SK-N-SH (cell line): ENCODE measurements around the gene KRT80.

Experiments used
- CHD2 ChIP-seq: fragments of 150-350 bp; IDR thresholded peaks from 2 replicates; pipeline ENCODE4 v1.6.1; 2018; ENCODE audit warnings: low read length; ENCODE audit not compliant: partially characterized antibody
- CTCF ChIP-seq: fragments of 200-600 bp; sonication (generic); IDR thresholded peaks from 2 replicates; pipeline ENCODE4 v1.6.1; 2017; ENCODE audit warnings: antibody characterized with exemption, mild to moderate bottlenecking, moderate library complexity
- FOXM1 ChIP-seq: IDR thresholded peaks from 2 replicates; pipeline ENCODE4 v1.4.0; 2012; ENCODE audit warnings: low read depth, mild to moderate bottlenecking
- GATA2 ChIP-seq: sonication (generic); formaldehyde crosslinking; IDR thresholded peaks from 2 replicates; pipeline ENCODE4 v1.5.0; 2020; ENCODE audit warnings: mild to moderate bottlenecking, missing genetic modification reagents
- MAX ChIP-seq: IDR thresholded peaks from 2 replicates; pipeline ENCODE4 v1.4.0; 2012; ENCODE audit warnings: low read depth
- RAD21 ChIP-seq: IDR thresholded peaks from 2 replicates; pipeline ENCODE4 v1.6.1; 2012; ENCODE audit warnings: mild to moderate bottlenecking, low read length
- REST ChIP-seq: IDR thresholded peaks from 2 replicates; pipeline ENCODE4 v1.6.1; 2012; ENCODE audit warnings: mild to moderate bottlenecking, low read depth, low read length, moderate library complexity
- SMC3 ChIP-seq: IDR thresholded peaks from 2 replicates; pipeline ENCODE4 v1.6.1; 2012; ENCODE audit warnings: low read depth, low read length, improper control_type of control experiment
- TAF1 ChIP-seq: IDR thresholded peaks from 2 replicates; pipeline ENCODE4 v1.6.1; 2012; ENCODE audit warnings: low read depth, mild to moderate bottlenecking, low read length, moderate library complexity, borderline replicate concordance
- TEAD4 ChIP-seq: IDR thresholded peaks from 2 replicates; pipeline ENCODE4 v1.4.0; 2012; ENCODE audit warnings: mild to moderate bottlenecking, borderline replicate concordance; ENCODE audit not compliant: insufficient read depth
- YY1 ChIP-seq: IDR thresholded peaks from 2 replicates; pipeline ENCODE4 v1.4.0; 2012; ENCODE audit warnings: low read depth, mild to moderate bottlenecking

GRCh38 chr12:52162981-52163380 is 28.8 kb downstream of the KRT80 start:
- no peak for TF ChIP-seq CTCF
- TF ChIP-seq CHD2, result no peak
- no peak for TF ChIP-seq TAF1
- no peak for TF ChIP-seq YY1
- TF ChIP-seq SMC3, result no peak
- no peak for TF ChIP-seq REST
- no peak for TF ChIP-seq TEAD4
- TF ChIP-seq FOXM1, result no peak
- no peak for TF ChIP-seq MAX
- TF ChIP-seq RAD21, result no peak
- no peak for TF ChIP-seq GATA2
